Gastrocnemius medialis (tissue), 4 donors: ENCODE measurements around the gene CASP3. TPM values are rescaled to one million over a fixed set of nuclear protein-coding genes. Genes with fewer than 3 reads are reported as not detected.
"Not testable (repeated sequence)": the region's sequence is repeated elsewhere in the genome, so short reads cannot be mapped to it uniquely, and the experiment has no call there.

ENCODE experiments used
- ATAC-seq, 2 donors: fragments of 150-250 bp; one replicate each; pipeline ENCODE4 v1.9.1; 2016
- DNase-seq, 2 donors: peaks; one replicate each; pipeline ENCODE4 v3.0.0-alpha.2; 2019
- H3K27ac ChIP-seq, 4 donors: fragments of 200-600 bp; sonication (generic); 1 replicate in 1 of 4; 2 replicates in 3 of 4; pipeline ENCODE4 v1.5.1; 2016 to 2018; ENCODE audit warnings: mild to moderate bottlenecking in 2 of 4, moderate library complexity in 1 of 4
- H3K27me3 ChIP-seq, 3 donors: fragments of 200-600 bp; sonication (generic) in 2 of 3; 1 replicate in 1 of 3; 2 replicates in 2 of 3; pipeline versions ENCODE4 v1.5.1 to v1.6.0; 2016 to 2019; ENCODE audit warnings: mild to moderate bottlenecking in 1 of 3, moderate library complexity in 1 of 3
- H3K36me3 ChIP-seq, 2 donors: fragments of 200-600 bp; sonication (generic) in 1 of 2; one replicate each; pipeline ENCODE4 v1.5.1; 2017 to 2018
- H3K4me1 ChIP-seq, 2 donors: fragments of 200-600 bp; sonication (generic) in 1 of 2; one replicate each; pipeline ENCODE4 v1.5.1; 2016 to 2017; ENCODE audit warnings: mild to moderate bottlenecking in 2 of 2
- H3K4me3 ChIP-seq, 4 donors: fragments of 200-600 bp; sonication (generic) in 3 of 4; 1 replicate in 1 of 4; 2 replicates in 3 of 4; pipeline ENCODE4 v1.5.1; 2016 to 2019; ENCODE audit warnings: mild to moderate bottlenecking in 2 of 4
- H3K9me3 ChIP-seq, 3 donors: fragments of 200-600 bp; sonication (generic) in 2 of 3; 1 replicate in 1 of 3; 2 replicates in 2 of 3; pipeline ENCODE4 v1.5.1; 2016 to 2019
- POLR2A ChIP-seq, 2 donors: fragments of 450-650 bp; IDR thresholded peaks; one replicate each; pipeline ENCODE4 v1.6.1; 2017; ENCODE audit warnings: antibody characterized with exemption in 2 of 2, mild to moderate bottlenecking in 2 of 2, moderate library complexity in 2 of 2
- in situ Hi-C, 4 donors: fragments of 200-750 bp; cut with MboI; loops; one replicate each; pipeline versions ENCODE4 v1.15.0 to v1.8.0; 2017; ENCODE audit warnings: low sequenced_read_pairs in 4 of 4
- intact Hi-C: fragments of 100-400 bp; cut with DNase I; formaldehyde crosslinking; loops from one replicate; pipeline ENCODE4 v1.15.1; 2023; ENCODE audit warnings: low total_unique reads
- total RNA-seq, 4 donors: library from RNA; depleted of rRNA; stranded (reverse); fragments of >200 nt; gene quantifications; one replicate each; pipeline versions ENCODE4 v1.1.0 to v1.2.3, GENCODE V29; 2016
- TF ChIP-seq, protein P1 (sequence below), 5 experiments: fragments of 450-650 bp in 3 of 5; fragments of 200-600 bp in 2 of 5; sonication (generic) in 2 of 5; IDR thresholded peaks in 4 of 5; conservative IDR thresholded peaks in 1 of 5; 1 replicate in 4 of 5; 2 replicates in 1 of 5; pipeline ENCODE4 v1.5.1; 2016 to 2019; ENCODE audit warnings: antibody characterized with exemption in 5 of 5, mild to moderate bottlenecking in 3 of 5, moderate library complexity in 3 of 5

The CASP3 gene
- total RNA-seq, 4 donors from 2014 or later = 16.9 to 25.5 (median 20.8) TPM

DNA sequence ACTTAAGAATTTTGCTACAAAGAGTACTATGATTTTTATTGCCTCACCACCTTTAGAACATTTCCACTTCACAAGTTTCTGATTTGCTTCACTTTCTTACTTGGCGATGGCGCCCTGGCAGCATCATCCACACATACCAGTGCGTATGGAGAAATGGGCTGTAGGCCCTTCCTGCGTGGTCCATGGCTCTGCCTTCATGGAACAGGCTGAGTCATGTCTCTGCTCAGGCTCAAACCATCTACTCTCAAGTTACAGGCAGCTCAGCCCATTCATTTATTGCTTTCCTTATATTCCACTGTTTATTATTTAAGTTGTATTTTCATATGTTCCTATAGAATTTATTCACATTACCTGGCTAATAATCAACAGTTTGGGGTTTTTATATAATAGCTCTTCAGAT lies 21.1 kb downstream of the CASP3 start:
- ATAC-seq (no peak), DNase-seq (no peak)
- Histone ChIP-seq H3K27me3 (no peaks in the 10 kb centered on the region), H3K4me1 (no peaks in the 10 kb centered on the region), H3K27ac (no peak overlapping the region), H3K9me3 (no peaks in the 10 kb centered on the region), H3K4me3 (no peak overlapping the region), H3K36me3 (peaks cover 7 to 60% of the 10 kb centered on the region in 2 donors)
- in situ Hi-C loops (no loop called here), intact Hi-C loops (no loop called here)
- TF ChIP-seq POLR2A (IDR thresholded peaks at IDR 0.05) = no peak
- TF ChIP-seq, protein P1, sequence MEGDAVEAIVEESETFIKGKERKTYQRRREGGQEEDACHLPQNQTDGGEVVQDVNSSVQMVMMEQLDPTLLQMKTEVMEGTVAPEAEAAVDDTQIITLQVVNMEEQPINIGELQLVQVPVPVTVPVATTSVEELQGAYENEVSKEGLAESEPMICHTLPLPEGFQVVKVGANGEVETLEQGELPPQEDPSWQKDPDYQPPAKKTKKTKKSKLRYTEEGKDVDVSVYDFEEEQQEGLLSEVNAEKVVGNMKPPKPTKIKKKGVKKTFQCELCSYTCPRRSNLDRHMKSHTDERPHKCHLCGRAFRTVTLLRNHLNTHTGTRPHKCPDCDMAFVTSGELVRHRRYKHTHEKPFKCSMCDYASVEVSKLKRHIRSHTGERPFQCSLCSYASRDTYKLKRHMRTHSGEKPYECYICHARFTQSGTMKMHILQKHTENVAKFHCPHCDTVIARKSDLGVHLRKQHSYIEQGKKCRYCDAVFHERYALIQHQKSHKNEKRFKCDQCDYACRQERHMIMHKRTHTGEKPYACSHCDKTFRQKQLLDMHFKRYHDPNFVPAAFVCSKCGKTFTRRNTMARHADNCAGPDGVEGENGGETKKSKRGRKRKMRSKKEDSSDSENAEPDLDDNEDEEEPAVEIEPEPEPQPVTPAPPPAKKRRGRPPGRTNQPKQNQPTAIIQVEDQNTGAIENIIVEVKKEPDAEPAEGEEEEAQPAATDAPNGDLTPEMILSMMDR (IDR thresholded peaks at IDR 0.05 in 4 of 5, conservative IDR thresholded peaks at IDR 0.05 in 1 of 5) = no peak

DNA sequence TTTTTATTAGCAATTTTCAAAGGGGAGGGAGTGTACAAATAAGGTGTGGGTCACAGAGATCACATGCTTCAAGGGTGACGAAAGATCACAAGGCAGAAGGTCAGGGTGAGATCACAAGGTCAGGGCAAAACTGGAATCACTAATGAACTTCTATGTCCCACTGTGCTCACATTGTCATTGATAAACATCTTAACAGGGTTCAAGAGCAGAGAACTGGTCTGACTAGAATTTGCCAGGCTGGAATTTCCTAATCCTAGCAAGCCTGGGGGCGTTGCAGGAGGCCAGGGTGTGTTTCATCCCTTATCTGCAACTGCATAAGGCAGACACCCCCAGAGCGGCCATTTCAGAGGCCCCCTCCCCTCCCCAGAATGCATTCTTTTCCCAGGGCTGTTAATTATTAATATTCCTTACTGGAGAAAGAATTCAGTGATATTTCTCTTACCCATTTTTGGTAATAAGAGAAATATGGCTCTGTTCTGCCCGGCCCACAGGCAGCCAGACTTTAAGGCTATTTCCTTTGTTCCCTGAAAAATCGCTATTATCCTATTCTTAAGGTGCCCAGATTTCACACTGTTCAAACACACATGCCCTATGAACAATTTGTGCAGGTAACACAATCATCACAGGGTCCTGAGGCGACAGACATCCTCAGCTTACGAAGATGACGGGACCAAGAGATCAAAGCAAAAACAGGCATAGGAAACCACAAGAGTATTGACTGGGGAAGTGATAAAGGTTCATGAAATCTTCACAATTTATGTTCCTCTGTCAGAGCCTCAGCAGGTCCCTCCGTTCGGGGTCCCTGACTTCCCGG lies 23.3 kb downstream of the CASP3 start:
- H3K4me3 ChIP-seq, intact Hi-C loops, H3K27ac ChIP-seq, H3K4me1 ChIP-seq, H3K27me3 ChIP-seq, DNase-seq, ATAC-seq, in situ Hi-C loops, H3K9me3 ChIP-seq: not testable (repeated sequence)
- peaks cover 7 to 49% of the 10 kb centered on the region in 2 donors for H3K36me3 ChIP-seq

DNA sequence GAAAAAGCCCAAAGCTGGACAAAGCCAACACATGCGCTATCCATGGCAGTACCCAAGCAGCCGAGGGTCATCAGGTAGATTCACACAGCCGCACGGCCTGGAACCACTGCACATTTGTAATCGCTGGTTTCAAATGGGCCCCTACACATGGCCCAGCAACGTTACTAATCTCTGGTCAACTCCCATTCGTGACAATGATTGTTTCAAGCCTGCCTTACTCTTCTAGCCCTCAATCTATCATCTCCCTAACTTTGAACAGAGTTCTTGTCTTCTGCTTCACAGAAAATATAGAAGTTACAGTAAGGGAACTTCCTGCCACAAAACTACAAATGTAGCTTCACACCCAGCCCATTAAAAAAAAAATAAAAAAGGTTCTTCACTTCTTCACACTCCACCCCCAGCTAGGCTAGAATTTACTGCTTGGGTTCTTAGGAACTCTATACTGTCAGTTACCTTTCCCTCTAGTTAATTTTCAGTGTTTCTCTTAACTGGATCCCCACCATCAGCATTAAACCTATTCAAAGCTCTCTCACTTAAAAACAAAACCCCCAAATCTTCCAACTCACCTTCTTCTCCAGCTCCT lies 24.2 kb downstream of the CASP3 start:
- Histone ChIP-seq H3K27ac (no peak overlapping the region), H3K9me3 (no peaks in the 10 kb centered on the region), H3K4me1 (no peaks in the 10 kb centered on the region), H3K36me3 (peaks cover 4 to 40% of the 10 kb centered on the region in 2 donors), H3K27me3 (no peaks in the 10 kb centered on the region), H3K4me3 (no peak overlapping the region)
- no peak for ATAC-seq
- intact Hi-C loops = no loop called here
- in situ Hi-C loops = no loop called here
- TF ChIP-seq POLR2A (IDR thresholded peaks at IDR 0.05) = no peak
- TF ChIP-seq, protein P1 (IDR thresholded peaks at IDR 0.05 in 4 of 5, conservative IDR thresholded peaks at IDR 0.05 in 1 of 5) = no peak
- DNase-seq = no peak

DNA sequence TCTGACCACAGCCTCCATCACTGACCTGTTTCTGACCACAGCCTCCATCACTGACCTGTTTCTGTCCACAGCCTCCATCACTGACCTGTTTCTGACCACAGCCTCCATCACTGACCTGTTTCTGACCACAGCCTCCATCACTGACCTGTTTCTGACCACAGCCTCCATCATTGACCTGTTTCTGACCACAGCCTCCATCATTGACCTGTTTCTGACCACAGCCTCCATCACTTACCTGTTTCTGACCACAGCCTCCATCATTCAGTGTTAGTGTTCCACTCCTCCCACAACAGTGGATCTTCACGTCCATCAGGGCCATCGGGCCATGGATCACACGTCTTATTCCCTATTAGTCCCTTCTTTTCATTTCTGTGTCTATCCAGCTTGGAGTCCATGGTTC lies 24.7 kb downstream of the CASP3 start:
- intact Hi-C loops, H3K4me3 ChIP-seq: not testable (repeated sequence)

DNA sequence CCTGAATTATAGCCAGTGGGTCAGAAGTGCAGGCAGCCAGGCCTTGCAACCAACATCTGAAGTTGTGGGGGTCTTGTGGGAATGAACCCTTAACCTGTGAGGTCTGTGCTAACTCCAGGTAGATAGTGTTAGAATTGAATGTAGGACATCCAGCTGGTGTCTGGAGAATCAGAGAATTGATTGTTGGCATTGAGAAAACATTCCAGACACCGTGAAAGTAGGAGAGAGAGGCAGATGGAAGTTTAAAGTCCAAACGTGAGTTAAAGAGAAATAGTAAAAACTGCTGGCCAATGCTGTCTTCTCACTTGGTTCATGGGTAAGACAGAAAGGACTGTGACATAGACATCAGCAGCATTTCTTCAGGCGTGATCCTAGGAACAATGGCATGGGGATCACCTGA lies 27.7 kb downstream of the CASP3 start:
- intact Hi-C loops (no loop called here), in situ Hi-C loops (no loop called here)
- no peak for DNase-seq
- Histone ChIP-seq H3K27ac (no peak overlapping the region), H3K36me3 (peaks cover 0 to 5% of the 10 kb centered on the region in 2 donors), H3K27me3 (no peaks in the 10 kb centered on the region), H3K9me3 (no peaks in the 10 kb centered on the region), H3K4me1 (no peaks in the 10 kb centered on the region), H3K4me3 (no peak overlapping the region)
- TF ChIP-seq, protein P1 (IDR thresholded peaks at IDR 0.05 in 4 of 5, conservative IDR thresholded peaks at IDR 0.05 in 1 of 5) = no peak
- TF ChIP-seq POLR2A (IDR thresholded peaks at IDR 0.05) = no peak
- ATAC-seq = no peak

More for the DNA sequence above, 24.7 kb downstream of the CASP3 start:
- H3K4me1 ChIP-seq, DNase-seq, H3K9me3 ChIP-seq, H3K27ac ChIP-seq, ATAC-seq, H3K27me3 ChIP-seq, in situ Hi-C loops: not testable (repeated sequence)
- H3K36me3 ChIP-seq = peaks cover 4 to 34% of the 10 kb centered on the region in 2 donors
